Measurements from ENCODE around the gene GAR1. TPM values are rescaled to one million over a fixed set of nuclear protein-coding genes. Genes with fewer than 3 reads are reported as not detected.
A peak's percentile ranks its signal among the peaks of the same experiment; 100 is the strongest.
"Not testable (repeated sequence)": the region's sequence is repeated elsewhere in the genome, so short reads cannot be mapped to it uniquely, and the experiment has no call there.

GAR1 gene
- total RNA-seq (2014; rRNA removed) (15.9 and 26.0 TPM in 2 replicates), Bru-seq, nascent RNA (percentile 90 among the genes with signal in this experiment), BruChase-seq, experiment 1, labeled RNA remaining after a 6-hour chase (percentile 91 among the genes with signal in this experiment), BruChase-seq, experiment 2, labeled RNA remaining after a 2-hour chase (percentile 90 among the genes with signal in this experiment)
- long read RNA-seq, transcript GAR1-201 (7 exons, 1,224 nt): major isoform, 18 of 43 reads
- long read RNA-seq, partial matches to known transcripts: 17 of 43 reads
- long read RNA-seq, other reads (novel, unspliced or antisense): 7 of 43 reads

DNA sequence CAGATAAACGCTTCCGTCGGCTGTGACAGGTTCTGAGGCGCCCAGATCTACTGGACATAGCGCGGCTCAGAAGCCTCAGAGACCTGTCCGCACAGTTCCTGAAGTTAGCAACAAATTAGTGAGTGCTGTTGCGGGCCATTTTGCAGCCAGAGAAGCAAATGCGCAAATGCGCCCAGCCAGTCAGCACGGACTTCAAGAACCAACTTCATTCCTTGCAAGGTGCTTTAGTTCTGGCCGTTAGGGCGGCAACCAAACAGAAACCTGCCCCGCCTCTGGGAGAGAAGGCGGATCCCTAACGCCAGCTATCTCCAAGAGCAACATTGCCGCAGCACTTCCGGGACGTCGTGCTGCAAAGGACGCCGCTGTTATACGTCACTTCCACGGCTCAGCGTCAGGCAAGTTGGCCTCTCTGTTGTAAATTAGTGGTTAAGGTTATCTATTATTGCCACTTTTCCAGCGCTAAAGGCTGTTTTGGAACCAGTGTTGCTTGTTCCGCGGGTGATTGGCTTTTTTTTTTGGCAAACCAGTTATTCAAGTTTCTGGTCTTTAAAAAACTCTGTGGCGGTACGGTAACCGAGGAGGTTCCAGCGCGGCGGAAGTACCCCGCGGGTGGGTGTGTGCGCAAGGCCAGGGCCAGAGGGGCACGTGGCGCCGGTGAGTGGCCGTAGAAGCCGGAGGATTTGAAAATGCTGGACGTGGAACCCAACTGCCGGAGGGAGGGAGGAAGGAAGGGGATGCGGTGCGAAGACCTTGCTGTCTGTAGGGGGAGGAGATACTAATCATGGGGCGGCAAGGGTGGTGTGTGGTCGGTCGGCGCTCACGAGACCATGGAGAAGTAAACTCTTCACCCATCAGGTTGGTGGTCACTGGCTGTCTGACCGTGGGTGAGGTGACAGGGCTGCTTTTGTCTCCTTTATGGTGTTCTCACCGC lies at the start of gene GAR1:
Gene GAR1 (plus strand): TSS at position 612 of the 931 bp plus-strand sequence. CDS start 403 bp downstream, outside the sequence.
- H2AFZ ChIP-seq (ENCODE audit: low read length): peak within 1 kb of the TSS; percentile 98
- H3K4me2 ChIP-seq (ENCODE audit: low read length): peak within 1 kb of the TSS; percentile 92
- CTCF ChIA-PET: interaction anchor here (0.6 kb wide), 1 partner anchor 281 kb away, joined by 3 read pairs; no protein-coding TSS in a partner anchor
- TF ChIP-seq EZH2 (IDR thresholded peaks at IDR 0.05; ENCODE audit: low read length, unreplicated experiment) (no peak), EZH2phosphoT487 (IDR thresholded peaks at IDR 0.05; ENCODE audit: borderline replicate concordance, low read length) (no peak)
- TF ChIP-seq, protein P1, sequence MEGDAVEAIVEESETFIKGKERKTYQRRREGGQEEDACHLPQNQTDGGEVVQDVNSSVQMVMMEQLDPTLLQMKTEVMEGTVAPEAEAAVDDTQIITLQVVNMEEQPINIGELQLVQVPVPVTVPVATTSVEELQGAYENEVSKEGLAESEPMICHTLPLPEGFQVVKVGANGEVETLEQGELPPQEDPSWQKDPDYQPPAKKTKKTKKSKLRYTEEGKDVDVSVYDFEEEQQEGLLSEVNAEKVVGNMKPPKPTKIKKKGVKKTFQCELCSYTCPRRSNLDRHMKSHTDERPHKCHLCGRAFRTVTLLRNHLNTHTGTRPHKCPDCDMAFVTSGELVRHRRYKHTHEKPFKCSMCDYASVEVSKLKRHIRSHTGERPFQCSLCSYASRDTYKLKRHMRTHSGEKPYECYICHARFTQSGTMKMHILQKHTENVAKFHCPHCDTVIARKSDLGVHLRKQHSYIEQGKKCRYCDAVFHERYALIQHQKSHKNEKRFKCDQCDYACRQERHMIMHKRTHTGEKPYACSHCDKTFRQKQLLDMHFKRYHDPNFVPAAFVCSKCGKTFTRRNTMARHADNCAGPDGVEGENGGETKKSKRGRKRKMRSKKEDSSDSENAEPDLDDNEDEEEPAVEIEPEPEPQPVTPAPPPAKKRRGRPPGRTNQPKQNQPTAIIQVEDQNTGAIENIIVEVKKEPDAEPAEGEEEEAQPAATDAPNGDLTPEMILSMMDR (conservative IDR thresholded peaks at IDR 0.05; ENCODE audit: low read depth, low read length): no peak
- no peaks in the 10 kb centered on the region for H3F3A ChIP-seq (ENCODE audit: low read length, unreplicated experiment)
- no peaks in the 10 kb centered on the region for H3K27me3 ChIP-seq (ENCODE audit: low read length)
- POLR2A ChIA-PET (ENCODE audit: unreplicated experiment): no interaction called here
- peaks cover 18% of the 10 kb centered on the region; the same call in 1 of the 2 replicates for H3K36me3 ChIP-seq (ENCODE audit: low read depth, low read length)
- ATAC-seq (peak; percentile 98), DNase-seq (peak; percentile 93)
- BruUV-seq (replicated peaks): TSS peak; percentile 73
- H3K9ac ChIP-seq (ENCODE audit: low read length): peak within 1 kb of the TSS; percentile 99
- H3K4me3 ChIP-seq (ENCODE audit: low read length): peak within 1 kb of the TSS; percentile 98
- no peaks in the 10 kb centered on the region for H4K20me1 ChIP-seq (ENCODE audit: low read length)
- H3K27ac ChIP-seq (ENCODE audit: low read length): peak within 1 kb of the TSS; percentile 79
- no peaks in the 10 kb centered on the region for H3K9me2 ChIP-seq (replicated peaks; ENCODE audit: low read length)
- intact Hi-C loops (cut with micrococcal nuclease): loop anchor here (2.0 to 5.0 kb wide), 3 partner anchors 87 to 383 kb away; partner anchors contain the start of gene SEC24B
- peaks cover 49% of the 10 kb centered on the region for H3K79me2 ChIP-seq (ENCODE audit: low read length)
- no peaks in the 10 kb centered on the region for H3K9me3 ChIP-seq (ENCODE audit: low read length)
- H3K4me1 ChIP-seq (ENCODE audit: insufficient read depth, low read length): peaks cover 8% of the 10 kb centered on the region; the same call in 1 of the 2 replicates

DNA sequence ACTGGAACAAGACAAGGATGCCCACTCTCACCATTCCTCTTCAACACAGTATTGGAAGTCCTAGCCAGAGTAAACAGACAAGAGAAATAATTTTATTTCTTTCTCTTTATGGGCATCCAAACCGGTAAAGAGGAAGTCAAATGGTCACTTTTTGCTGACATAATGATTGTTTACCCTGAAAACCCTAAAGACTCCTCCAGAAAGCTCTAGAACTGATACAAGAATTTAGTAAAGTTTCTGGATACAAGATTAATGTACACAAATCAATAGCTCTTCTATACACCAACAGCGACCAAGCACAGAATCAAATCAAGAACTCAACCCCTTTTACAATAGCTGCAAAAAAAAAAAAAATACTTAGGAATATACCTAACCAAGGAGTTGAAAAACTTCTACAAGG lies 33.5 kb upstream of the GAR1 start:
- intact Hi-C loops (cut with micrococcal nuclease); H3K27ac ChIP-seq (ENCODE audit: low read length); ATAC-seq; H3K4me1 ChIP-seq (ENCODE audit: insufficient read depth, low read length); H3F3A ChIP-seq (ENCODE audit: low read length, unreplicated experiment); H4K20me1 ChIP-seq (ENCODE audit: low read length); H3K9ac ChIP-seq (ENCODE audit: low read length); CTCF ChIA-PET; H2AFZ ChIP-seq (ENCODE audit: low read length); H3K4me3 ChIP-seq (ENCODE audit: low read length); H3K36me3 ChIP-seq (ENCODE audit: low read depth, low read length); H3K79me2 ChIP-seq (ENCODE audit: low read length); H3K4me2 ChIP-seq (ENCODE audit: low read length); DNase-seq; H3K9me2 ChIP-seq (replicated peaks; ENCODE audit: low read length); H3K27me3 ChIP-seq (ENCODE audit: low read length); H3K9me3 ChIP-seq (ENCODE audit: low read length); BruUV-seq (replicated peaks): not testable (repeated sequence)
- POLR2A ChIA-PET (ENCODE audit: unreplicated experiment): interaction anchor here (0.6 kb wide), 1 partner anchor 79 kb away, joined by 9 read pairs; the partner anchor contains the start of gene CASP6

DNA sequence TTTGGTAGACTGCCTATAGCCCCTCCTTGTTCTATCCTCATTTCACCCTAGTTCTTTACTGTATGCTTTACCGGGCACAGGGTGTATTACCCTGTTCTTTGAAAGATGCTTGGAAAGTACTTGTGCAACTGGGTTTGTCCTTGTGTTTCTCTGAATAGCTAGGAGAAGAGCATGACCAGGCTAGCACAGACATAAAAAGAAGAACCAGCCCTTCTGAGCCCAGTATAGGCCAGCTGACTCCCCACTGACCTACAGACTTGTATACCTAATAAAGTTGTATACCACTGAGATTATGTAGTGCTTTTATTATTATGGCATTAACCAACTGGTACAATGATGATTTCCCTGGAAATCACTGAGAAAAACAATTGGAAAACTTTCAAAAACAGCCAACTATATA lies 28.7 kb upstream of the GAR1 start:
- Histone ChIP-seq H3K9me3 (ENCODE audit: low read length) (no peaks in the 10 kb centered on the region), H4K20me1 (ENCODE audit: low read length) (no peaks in the 10 kb centered on the region), H3K79me2 (ENCODE audit: low read length) (no peaks in the 10 kb centered on the region), H3K4me3 (ENCODE audit: low read length) (no peak overlapping the region), H3K36me3 (ENCODE audit: low read depth, low read length) (no peaks in the 10 kb centered on the region), H3F3A (ENCODE audit: low read length, unreplicated experiment) (no peaks in the 10 kb centered on the region), H3K27ac (ENCODE audit: low read length) (no peak overlapping the region), H3K4me1 (ENCODE audit: insufficient read depth, low read length) (no peaks in the 10 kb centered on the region), H3K4me2 (ENCODE audit: low read length) (no peak overlapping the region), H2AFZ (ENCODE audit: low read length) (no peak overlapping the region), H3K27me3 (ENCODE audit: low read length) (peaks cover 5% of the 10 kb centered on the region; the same call in 1 of the 2 replicates), H3K9ac (ENCODE audit: low read length) (no peak overlapping the region), H3K9me2 (replicated peaks; ENCODE audit: low read length) (no peaks in the 10 kb centered on the region)
- BruUV-seq (replicated peaks): no TSS peak
- CTCF ChIA-PET: no interaction called here
- POLR2A ChIA-PET (ENCODE audit: unreplicated experiment): no interaction called here
- no peak for DNase-seq
- TF ChIP-seq EZH2phosphoT487 (IDR thresholded peaks at IDR 0.05; ENCODE audit: borderline replicate concordance, low read length) (no peak), EZH2 (IDR thresholded peaks at IDR 0.05; ENCODE audit: low read length, unreplicated experiment) (no peak)
- TF ChIP-seq, protein P1 (conservative IDR thresholded peaks at IDR 0.05; ENCODE audit: low read depth, low read length): no peak
- ATAC-seq: no peak
- intact Hi-C loops (cut with micrococcal nuclease): no loop called here
